Measurements from ENCODE around the gene KBTBD2. TPM values are rescaled to one million over a fixed set of nuclear protein-coding genes. Genes with fewer than 3 reads are reported as not detected.
"Not testable (repeated sequence)": the region's sequence is repeated elsewhere in the genome, so short reads cannot be mapped to it uniquely, and the experiment has no call there.

KBTBD2 gene
- total RNA-seq, 6 donors from 2014 or later, result 19.0 to 53.1 (median 32.2) TPM

DNA sequence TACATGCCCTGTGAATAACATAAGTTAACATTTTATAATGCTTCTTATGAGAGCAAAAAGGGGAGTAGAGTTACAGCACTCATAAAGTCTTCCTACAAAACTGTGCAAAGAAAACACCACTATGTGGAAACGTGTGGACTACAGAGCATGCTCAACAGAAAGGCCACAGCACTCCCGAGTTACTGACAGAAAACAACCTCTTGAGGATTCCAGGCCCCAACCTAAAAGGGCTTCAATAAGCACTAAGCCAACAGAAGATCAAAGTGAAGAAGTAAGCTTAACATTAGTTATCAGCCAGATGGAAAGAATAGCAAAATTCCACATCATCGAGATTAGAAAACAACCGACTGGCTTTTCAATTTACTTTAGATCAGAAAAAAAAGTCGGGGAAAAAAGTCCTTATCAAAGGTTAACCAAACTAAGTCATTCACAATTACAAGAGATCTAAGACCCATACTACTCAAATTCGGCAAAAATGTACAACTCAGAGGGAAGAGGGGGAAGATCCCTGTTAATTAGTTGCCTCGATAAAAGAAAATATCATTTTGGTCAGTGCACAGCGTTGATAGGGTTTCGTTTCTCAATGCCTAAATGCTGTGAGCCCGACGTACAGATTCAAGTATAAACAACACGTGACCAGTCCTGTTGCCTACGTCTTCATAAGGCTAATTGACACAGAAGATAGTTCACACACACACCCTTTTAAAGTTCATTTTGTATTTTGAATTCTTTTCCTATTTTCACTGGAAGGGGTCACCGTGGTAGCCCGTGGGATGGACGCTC is 1.4 kb downstream of the KBTBD2 start:
- peak in 1 of 2 donors; percentile 65 for DNase-seq
- 0 to 1% methylated on average over 16 of the region's 16 CpGs for WGBS, 2 donors
- Histone ChIP-seq H3K9me3 (no peaks in the 10 kb centered on the region), H3K27ac (peak overlapping the region; percentile 97 to 100 (median 98)), H3K4me1 (peaks cover 44 to 54% (median 52%) of the 10 kb centered on the region in 4 donors), H3K36me3 (no peaks in the 10 kb centered on the region), H3K4me3 (peak overlapping the region; percentile 34 to 98 (median 78)), H3K27me3 (no peaks in the 10 kb centered on the region)
- ATAC-seq (ENCODE audit: low FRiP score in 2 of 2), result no peak
- TF ChIP-seq EP300 (IDR thresholded peaks at IDR 0.05) (no peak), POLR2AphosphoS5 (IDR thresholded peaks at IDR 0.05) (peak in 1 of 2 donors; percentile 53), POLR2A (IDR thresholded peaks at IDR 0.05) (peak in 2 of 4 donors; percentile 39 to 58)

- H3K4me3 ChIP-seq, result peak overlapping the region in 1 of 4 donors; percentile 13
- peaks cover 56 to 70% (median 60%) of the 10 kb centered on the region in 4 donors for H3K4me1 ChIP-seq
- H3K27ac ChIP-seq, result peak overlapping the region in 2 of 4 donors; percentile 98 to 99
- no peak for TF ChIP-seq EP300 (IDR thresholded peaks at IDR 0.05)
- TF ChIP-seq POLR2A (IDR thresholded peaks at IDR 0.05), result no peak
- no peak for TF ChIP-seq CTCF (IDR thresholded peaks at IDR 0.05)
- no peak for TF ChIP-seq POLR2AphosphoS5 (IDR thresholded peaks at IDR 0.05)
- H3K36me3 ChIP-seq, result no peaks in the 10 kb centered on the region
- no peak for ATAC-seq (ENCODE audit: low FRiP score in 2 of 2)
- no peak for DNase-seq
- no peaks in the 10 kb centered on the region for H3K9me3 ChIP-seq
- WGBS, 2 donors, result 83 to 86% methylated on average over 6 of the region's 6 CpGs
- H3K27me3 ChIP-seq, result no peaks in the 10 kb centered on the region
Measured at GRCh38 chr7:32888505-32888904, 3.1 kb downstream of the KBTBD2 start.

GRCh38 chr7:32887395-32887794 is 4.2 kb downstream of the KBTBD2 start:
- H3K4me3 ChIP-seq, result no peak overlapping the region
- no peaks in the 10 kb centered on the region for H3K9me3 ChIP-seq
- no peaks in the 10 kb centered on the region for H3K36me3 ChIP-seq
- H3K27ac ChIP-seq, result no peak overlapping the region
- no peaks in the 10 kb centered on the region for H3K27me3 ChIP-seq
- DNase-seq, result no peak
- peaks cover 53 to 70% (median 56%) of the 10 kb centered on the region in 4 donors for H3K4me1 ChIP-seq
- 60 to 76% methylated on average over 3 of the region's 3 CpGs for WGBS, 2 donors
- no peak for ATAC-seq (ENCODE audit: low FRiP score in 2 of 2)
- no peak for TF ChIP-seq POLR2AphosphoS5 (IDR thresholded peaks at IDR 0.05)

DNA sequence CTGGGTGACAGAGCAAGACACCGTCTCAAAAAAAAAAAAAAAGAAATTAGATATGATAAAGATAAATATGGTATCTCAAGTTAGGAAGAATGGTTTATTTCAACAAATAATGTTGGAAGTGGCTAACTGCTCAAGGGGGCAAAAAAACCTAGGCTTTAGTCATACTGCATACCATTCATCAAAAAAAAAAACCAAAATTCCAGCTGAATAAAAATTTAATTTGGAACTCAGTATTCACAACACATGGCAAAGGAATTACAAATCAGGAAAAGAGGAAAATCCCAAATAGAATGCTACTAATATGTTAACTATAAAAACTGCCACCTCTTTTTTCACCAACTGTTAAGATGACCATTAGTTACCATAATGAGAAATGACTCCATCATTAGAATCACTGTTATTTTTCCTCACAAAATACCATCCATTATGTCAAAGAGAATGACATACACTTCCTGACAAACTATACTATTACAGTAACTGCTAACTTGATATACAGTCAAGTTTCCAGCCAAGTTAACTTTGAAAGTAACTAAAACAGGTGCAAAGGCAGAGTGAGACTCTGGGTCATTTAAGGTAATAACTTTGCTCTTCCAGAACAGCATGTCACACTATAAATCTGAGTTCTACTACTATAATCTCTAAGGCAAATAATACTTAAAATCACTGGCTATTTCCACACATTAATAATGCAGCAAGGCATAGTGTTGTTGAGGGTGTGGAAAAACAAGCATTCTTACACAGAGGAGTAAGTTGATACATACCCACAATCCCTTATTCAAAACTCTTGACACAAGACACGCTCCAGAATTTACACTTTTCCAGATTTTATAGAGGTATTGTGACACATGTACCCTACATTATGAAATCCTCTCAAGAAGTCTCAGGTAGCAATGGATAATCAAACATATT is 10.2 kb downstream of the KBTBD2 start:
- Histone ChIP-seq H3K36me3 (peaks cover 0 to 8% (median 0%) of the 10 kb centered on the region in 4 donors), H3K4me1 (peaks cover 56 to 88% (median 76%) of the 10 kb centered on the region in 4 donors), H3K4me3 (no peak overlapping the region), H3K27ac (no peak overlapping the region), H3K9me3 (no peaks in the 10 kb centered on the region), H3K27me3 (no peaks in the 10 kb centered on the region)
- DNase-seq, result no peak
- 48 to 76% methylated on average over 2 of the region's 2 CpGs for WGBS, 2 donors
- ATAC-seq (ENCODE audit: low FRiP score in 2 of 2), result no peak
- TF ChIP-seq POLR2A (IDR thresholded peaks at IDR 0.05), result no peak
- TF ChIP-seq POLR2AphosphoS5 (IDR thresholded peaks at IDR 0.05), result no peak
- no peak for TF ChIP-seq EP300 (IDR thresholded peaks at IDR 0.05)
- TF ChIP-seq CTCF (IDR thresholded peaks at IDR 0.05), result no peak

- no peak for TF ChIP-seq POLR2A (IDR thresholded peaks at IDR 0.05)
- no peak for TF ChIP-seq CTCF (IDR thresholded peaks at IDR 0.05)
- TF ChIP-seq POLR2AphosphoS5 (IDR thresholded peaks at IDR 0.05), result no peak
- TF ChIP-seq EP300 (IDR thresholded peaks at IDR 0.05), result no peak
- H3K27ac ChIP-seq, result peak overlapping the region in 1 of 4 donors; percentile 37
- peaks cover 48 to 79% (median 67%) of the 10 kb centered on the region in 4 donors for H3K4me1 ChIP-seq
- no peaks in the 10 kb centered on the region for H3K27me3 ChIP-seq
- no peaks in the 10 kb centered on the region for H3K9me3 ChIP-seq
- ATAC-seq (ENCODE audit: low FRiP score in 2 of 2) (peak in 1 of 2 donors; percentile 23), DNase-seq (no peak)
- peaks cover 6 to 17% (median 7%) of the 10 kb centered on the region in 4 donors for H3K36me3 ChIP-seq
- no peak overlapping the region for H3K4me3 ChIP-seq
- 28 to 32% methylated on average over 2 of the region's 2 CpGs for WGBS, 2 donors
Measured at GRCh38 chr7:32879460-32879859, 12.1 kb downstream of the KBTBD2 start.

DNA sequence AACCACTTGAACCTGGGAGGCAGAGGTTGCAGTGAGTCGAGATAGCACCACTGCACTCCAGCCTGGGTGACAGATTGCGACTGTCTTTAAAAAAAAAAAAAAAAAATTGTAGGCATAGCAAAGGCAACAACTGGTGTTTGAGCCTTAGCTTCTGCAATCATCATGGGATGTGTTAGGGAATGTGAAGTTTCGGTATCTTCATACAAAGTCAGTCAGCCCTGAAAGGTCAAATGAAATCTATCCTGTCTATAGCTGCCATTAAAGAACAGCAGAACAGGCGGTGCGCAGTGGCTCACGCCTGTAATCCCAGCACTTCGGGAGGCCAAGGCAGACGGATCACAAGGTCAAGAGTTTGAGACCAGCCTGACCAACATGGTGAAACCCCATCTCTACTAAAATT is 13.5 kb downstream of the KBTBD2 start:
- DNase-seq; H3K9me3 ChIP-seq; H3K4me3 ChIP-seq; H3K27me3 ChIP-seq; ATAC-seq (ENCODE audit: low FRiP score in 2 of 2); H3K27ac ChIP-seq: not testable (repeated sequence)
- Histone ChIP-seq H3K4me1 (peaks cover 36 to 64% (median 55%) of the 10 kb centered on the region in 4 donors), H3K36me3 (peaks cover 6 to 31% (median 17%) of the 10 kb centered on the region in 4 donors)
- WGBS, 2 donors, result 83 to 88% methylated on average over 8 of the region's 8 CpGs
